GM12878 (cell line): ENCODE results near the gene LIMCH1. TPM values are rescaled to one million over a fixed set of nuclear protein-coding genes. Genes with fewer than 3 reads are reported as not detected.

Experiments
- ATAC-seq: fragments of 200-7000 bp; cut with Tn5 transposase; 3 replicates; pipeline ENCODE4 v1.9.1; 2020; ENCODE audit warnings: mild to moderate bottlenecking, moderate library complexity
- BruUV-seq: library from RNA; stranded (reverse); fragments of 400-500 nt; replicated peaks from 2 replicates; lab custom pipeline; 2021; lab: Mats Ljungman, UMichigan
- CTCF ChIA-PET: fragments of 300-600 bp; sonication (Branson Sonifier 250); formaldehyde crosslinking; extraction: SDS; loops from one replicate; lab custom pipeline; 2021; ENCODE audit warnings: inconsistent platforms; lab: Yijun Ruan, JAX
- POLR2A ChIA-PET: fragments of 350-600 bp; formaldehyde crosslinking; extraction: SDS; loops from one replicate; lab custom pipeline; 2021; ENCODE audit warnings: inconsistent platforms; lab: Charles Lee
- RAD21 ChIA-PET: fragments of 300-600 bp; sonication (Branson Sonifier 250); formaldehyde crosslinking; loops from one replicate; lab custom pipeline; 2023; ENCODE audit warnings: antibody characterized with exemption; ENCODE audit not compliant: unreplicated experiment; lab: Charles Lee
- SMC1A ChIA-PET: fragments of 300-600 bp; sonication (Branson Sonifier 250); formaldehyde crosslinking; loops from one replicate; lab custom pipeline; 2023; ENCODE audit not compliant: unreplicated experiment, uncharacterized antibody; lab: Charles Lee
- DNase-seq: peaks from one replicate; pipeline ENCODE4 v3.0.0-alpha.2; 2011; ENCODE audit warnings: low read depth, low spot score
- FAIRE-seq: peaks from 3 replicates; lab custom pipeline; 2011; peaks lifted over from hg19 to GRCh38; lab: Jason Lieb, UNC
- H2AFZ ChIP-seq: 2 replicates; pipeline ENCODE4 v1.6.0; 2011; ENCODE audit warnings: low read depth, low read length, control low read depth; ENCODE audit not compliant: control insufficient read depth
- H3K27ac ChIP-seq: 2 replicates; pipeline ENCODE4 v1.5.1; 2011; ENCODE audit warnings: control low read depth; ENCODE audit not compliant: control insufficient read depth, insufficient read depth
- H3K27me3 ChIP-seq, 2 experiments: replicated peaks in 1 of 2; 2 replicates each; pipeline versions ENCODE4 v1.6.0 to v1.6.1; 2011; ENCODE audit warnings: low read length in 1 of 2; ENCODE audit not compliant: control insufficient read depth in 2 of 2, insufficient read depth in 2 of 2
- H3K36me3 ChIP-seq, 2 experiments: 2 replicates each; pipeline ENCODE4 v1.5.1; 2011; ENCODE audit warnings: low read length in 1 of 2; ENCODE audit not compliant: control insufficient read depth in 2 of 2, insufficient read depth in 2 of 2
- H3K4me1 ChIP-seq: 2 replicates; pipeline ENCODE4 v1.6.1; 2011; ENCODE audit warnings: mild to moderate bottlenecking, low read length, moderate library complexity, mixed read lengths; ENCODE audit not compliant: control insufficient read depth, insufficient read depth
- H3K4me2 ChIP-seq: 2 replicates; pipeline ENCODE4 v1.6.0; 2011; ENCODE audit warnings: control low read depth; ENCODE audit not compliant: control insufficient read depth, insufficient read depth
- H3K4me3 ChIP-seq: fragments of 200-600 bp; sonication (generic); 2 replicates; pipeline ENCODE4 v1.5.1; 2016
- H3K79me2 ChIP-seq: 2 replicates; pipeline ENCODE4 v1.6.0; 2011; ENCODE audit warnings: low read length; ENCODE audit not compliant: control insufficient read depth, insufficient read depth
- H3K9ac ChIP-seq: 2 replicates; pipeline ENCODE4 v1.8.0; 2011; ENCODE audit warnings: low read length, control low read depth, mixed read lengths; ENCODE audit not compliant: control insufficient read depth, insufficient read depth
- H3K9me3 ChIP-seq: replicated peaks from 3 replicates; pipeline ENCODE4 v1.5.1; 2011; ENCODE audit warnings: mild to moderate bottlenecking, low read length; ENCODE audit not compliant: control insufficient read depth, insufficient read depth
- H4K20me1 ChIP-seq: 2 replicates; pipeline ENCODE4 v1.6.0; 2011; ENCODE audit not compliant: control insufficient read depth, insufficient read depth
- CHD1 ChIP-seq: IDR thresholded peaks from 2 replicates; pipeline ENCODE4 v1.6.1; 2012; ENCODE audit warnings: low read depth, low read length, improper control_type of control experiment
- CHD2 ChIP-seq: IDR thresholded peaks from 2 replicates; pipeline ENCODE4 v1.6.1; 2011; ENCODE audit warnings: low read depth, low read length, improper control_type of control experiment, borderline replicate concordance
- DPF2 ChIP-seq: fragments of 450-650 bp; IDR thresholded peaks from 2 replicates; pipeline ENCODE4 v1.6.1; 2017; ENCODE audit warnings: mild to moderate bottlenecking
- E4F1 ChIP-seq: fragments of 450-650 bp; IDR thresholded peaks from 2 replicates; pipeline ENCODE4 v1.6.1; 2018; ENCODE audit warnings: borderline replicate concordance, mild to moderate bottlenecking; ENCODE audit not compliant: partially characterized antibody
- ETV6 ChIP-seq, 2 experiments: fragments of 450-650 bp in 1 of 2; IDR thresholded peaks in 1 of 2; conservative IDR thresholded peaks in 1 of 2; 2 replicates each; pipeline ENCODE4 v1.6.1; 2014; ENCODE audit warnings: antibody characterized with exemption in 1 of 2, borderline replicate concordance in 1 of 2, low read depth in 1 of 2, mild to moderate bottlenecking in 1 of 2, moderate library complexity in 1 of 2
- GATAD2B ChIP-seq: fragments of 450-650 bp; conservative IDR thresholded peaks from 2 replicates; pipeline ENCODE4 v1.6.1; 2017; ENCODE audit warnings: low read depth, mild to moderate bottlenecking, moderate library complexity
- NRF1 ChIP-seq: conservative IDR thresholded peaks from 2 replicates; pipeline ENCODE4 v1.6.1; 2011; ENCODE audit warnings: mild to moderate bottlenecking, low read depth, low read length, improper control_type of control experiment
- PRDM15 ChIP-seq: fragments of 450-650 bp; formaldehyde crosslinking; IDR thresholded peaks from 2 replicates; pipeline ENCODE4 v1.4.0; 2020; ENCODE audit warnings: mild to moderate bottlenecking, moderate library complexity
- RAD21 ChIP-seq: IDR thresholded peaks from 2 replicates; pipeline ENCODE4 v1.6.1; 2011; ENCODE audit warnings: mild to moderate bottlenecking, low read depth, low read length, moderate library complexity; ENCODE audit not compliant: insufficient read depth
- RELB ChIP-seq: fragments of 450-650 bp; IDR thresholded peaks from 2 replicates; pipeline ENCODE4 v1.6.1; 2017; ENCODE audit warnings: low read depth, mild to moderate bottlenecking, moderate library complexity
- RUNX3 ChIP-seq: IDR thresholded peaks from 2 replicates; pipeline ENCODE4 v1.6.1; 2012; ENCODE audit warnings: low read length, inconsistent platforms
- SUZ12 ChIP-seq: fragments of 200-600 bp; sonication (generic); IDR thresholded peaks from one replicate; pipeline ENCODE4 v1.6.1; 2018; ENCODE audit warnings: antibody characterized with exemption, mild to moderate bottlenecking; ENCODE audit not compliant: unreplicated experiment
- TARDBP ChIP-seq: IDR thresholded peaks from 2 replicates; pipeline ENCODE4 v1.6.1; 2016; ENCODE audit warnings: borderline replicate concordance
- USF1 ChIP-seq: IDR thresholded peaks from 2 replicates; pipeline ENCODE4 v1.6.1; 2011; ENCODE audit warnings: borderline replicate concordance, low read depth, mild to moderate bottlenecking, moderate library complexity, mixed read lengths, low read length; ENCODE audit not compliant: insufficient read depth; ENCODE audit errors: extremely low read length
- WGBS: methylation state at CpG from one replicate; pipeline ENCODE4 v1.1.6; 2016; ENCODE audit warnings: low lambda C conversion rate; ENCODE audit not compliant: insufficient replicate concordance, insufficient coverage; ENCODE audit errors: missing lambda C conversion rate; 5-methylcytosine and 5-hydroxymethylcytosine counted together
- in situ Hi-C: fragments of 300-500 bp; cut with MboI; formaldehyde crosslinking; loops from 9 replicates; pipeline ENCODE4 v1.14.3; 2018; ENCODE audit warnings: mixed read lengths
- intact Hi-C: fragments of 100-400 bp; cut with micrococcal nuclease; formaldehyde crosslinking; loops from one replicate; pipeline ENCODE4 v1.14.2; 2022; ENCODE audit not compliant: unreplicated experiment
- polyA plus RNA-seq, 11 experiments: library from polyadenylated mRNA; depleted of rRNA in 4 of 11; unstranded in 6 of 11; stranded (reverse) in 5 of 11; fragments of >200 nt; fragmentation: Nextera tagmentation in 4 of 11; fragmentation: Illumina TruSeq in 1 of 11; extraction: Ambion mirVana in 4 of 11; extraction: Trizol in 1 of 11; gene quantifications; 1 replicate in 1 of 11; 2 replicates in 10 of 11; pipeline versions ENCODE4 v1.2.1 to v1.2.3, GENCODE V29; 2011 to 2016; ENCODE audit warnings: inconsistent platforms in 2 of 11, missing spikeins in 2 of 11, low read depth in 1 of 11
- total RNA-seq, 4 experiments: library from RNA; depleted of rRNA in 3 of 4; stranded (reverse); fragments of >200 nt in 3 of 4; fragmentation: Illumina TruSeq in 1 of 4; extraction: Trizol in 1 of 4; gene quantifications; 2 replicates each; pipeline versions ENCODE4 v1.2.1 to v1.2.3, GENCODE V29; 2013 to 2021

The LIMCH1 gene
- total and polyA plus RNA-seq, 10 of the 15 experiments (the other 5 are each of a cell fraction or from before 2014, with no cell fraction given) = 0.07 to 0.15 TPM; not detected in 8

- H3K27me3 ChIP-seq = peaks cover 0 to 2% of the 10 kb centered on the region in 2 experiments; a peak in 1 of 4 replicates
- ChIA-PET POLR2A (no interaction called here), RAD21 (no interaction called here), CTCF (no interaction called here), SMC1A (interaction anchor here (1.5 kb wide), 1 partner anchor 90 kb away, joined by 3 read pairs; no protein-coding TSS in a partner anchor)
- ATAC-seq (no peak), DNase-seq (no peak), FAIRE-seq (no peak)
- no peaks in the 10 kb centered on the region for H3K9me3 ChIP-seq
- H4K20me1 ChIP-seq = no peaks in the 10 kb centered on the region
- no peak overlapping the region for H3K4me2 ChIP-seq
- H3K79me2 ChIP-seq = no peaks in the 10 kb centered on the region
- WGBS = 0% methylated on average over 1 of the region's 1 CpG
- no peak overlapping the region for H3K27ac ChIP-seq
- H3K9ac ChIP-seq = no peak overlapping the region
- H2AFZ ChIP-seq = no peak overlapping the region
- no TSS peak for BruUV-seq
- in situ Hi-C loops = no loop called here
- no peaks in the 10 kb centered on the region for H3K4me1 ChIP-seq
- intact Hi-C loops = no loop called here
- H3K4me3 ChIP-seq = no peak overlapping the region
- no peaks in the 10 kb centered on the region for H3K36me3 ChIP-seq
- no peak for TF ChIP-seq SUZ12
- TF ChIP-seq GATAD2B = no peak
- no peak for TF ChIP-seq CHD2
- no peak for TF ChIP-seq RAD21
- TF ChIP-seq USF1 = no peak
- TF ChIP-seq RELB = no peak
- TF ChIP-seq E4F1 = no peak
- TF ChIP-seq TARDBP = no peak
- TF ChIP-seq RUNX3 = no peak
- no peak for TF ChIP-seq DPF2
- TF ChIP-seq NRF1 = no peak
- no peak for TF ChIP-seq PRDM15 (CRISPR knock-in tag)
- no peak for TF ChIP-seq CHD1
- TF ChIP-seq ETV6 (conservative IDR thresholded peaks at IDR 0.05 in 1 of 2, IDR thresholded peaks at IDR 0.05 in 1 of 2; ENCODE audit: borderline replicate concordance in 1 of 2, low read depth in 1 of 2) = no peak
Observed at GRCh38 chr4:41517747-41518146, 20.2 kb upstream of the LIMCH1 start.
